GM23338 (cell line): ENCODE data around the gene CD300C.

Experiments used
- CREB1 ChIP-seq: fragments of 250-450 bp; sonication (Bioruptor Pico); IDR thresholded peaks from 2 replicates; pipeline ENCODE4 v1.5.0; 2020; ENCODE audit warnings: low read depth, mild to moderate bottlenecking, moderate library complexity
- CTCF ChIP-seq, 2 experiments: fragments of 200-600 bp in 1 of 2; sonication (generic) in 1 of 2; conservative IDR thresholded peaks; 2 replicates each; pipeline versions ENCODE4 v1.5.1 to v1.6.1; 2016 to 2017; ENCODE audit warnings: antibody characterized with exemption in 2 of 2, low read depth in 2 of 2, mild to moderate bottlenecking in 2 of 2, moderate library complexity in 1 of 2
- EZH2 ChIP-seq: fragments of 200-600 bp; sonication (generic); IDR thresholded peaks from one replicate; pipeline ENCODE4 v1.8.0; 2017; ENCODE audit warnings: antibody characterized with exemption, mild to moderate bottlenecking, low read depth; ENCODE audit not compliant: unreplicated experiment
- EZH2phosphoT487 ChIP-seq: fragments of 200-600 bp; sonication (generic); IDR thresholded peaks from one replicate; pipeline ENCODE4 v1.8.1; 2018; ENCODE audit warnings: antibody characterized with exemption; ENCODE audit not compliant: unreplicated experiment
- POLR2AphosphoS5 ChIP-seq: IDR thresholded peaks from 2 replicates; pipeline ENCODE4 v1.6.1; 2016; ENCODE audit warnings: antibody characterized with exemption, low read depth
- REST ChIP-seq: IDR thresholded peaks from one replicate; pipeline ENCODE4 v1.6.1; 2018; ENCODE audit warnings: antibody characterized with exemption; ENCODE audit not compliant: unreplicated experiment
- ZNF331 ChIP-seq: fragments of 250-450 bp; sonication (Bioruptor Pico); IDR thresholded peaks from 2 replicates; pipeline ENCODE4 v1.5.0; 2020; ENCODE audit warnings: low read depth, mild to moderate bottlenecking, moderate library complexity

GRCh38 chr17:74516561-74517328, 29.2 kb downstream of the CD300C start:
- TF ChIP-seq CTCF (conservative IDR thresholded peaks at IDR 0.05; ENCODE audit: low read depth in 2 of 2) (no peak), EZH2phosphoT487 (no peak), ZNF331 (CRISPR knock-in tag) (no peak), REST (no peak), POLR2AphosphoS5 (no peak), EZH2 (no peak), CREB1 (CRISPR knock-in tag) (no peak)
